ENCODE measurements around the gene CLTCL1. TPM values are rescaled to one million over a fixed set of nuclear protein-coding genes. Genes with fewer than 3 reads are reported as not detected.

The CLTCL1 gene
- total and polyA plus RNA-seq, 2 experiments from 2014 or later = 6.6 to 15.1 TPM

DNA sequence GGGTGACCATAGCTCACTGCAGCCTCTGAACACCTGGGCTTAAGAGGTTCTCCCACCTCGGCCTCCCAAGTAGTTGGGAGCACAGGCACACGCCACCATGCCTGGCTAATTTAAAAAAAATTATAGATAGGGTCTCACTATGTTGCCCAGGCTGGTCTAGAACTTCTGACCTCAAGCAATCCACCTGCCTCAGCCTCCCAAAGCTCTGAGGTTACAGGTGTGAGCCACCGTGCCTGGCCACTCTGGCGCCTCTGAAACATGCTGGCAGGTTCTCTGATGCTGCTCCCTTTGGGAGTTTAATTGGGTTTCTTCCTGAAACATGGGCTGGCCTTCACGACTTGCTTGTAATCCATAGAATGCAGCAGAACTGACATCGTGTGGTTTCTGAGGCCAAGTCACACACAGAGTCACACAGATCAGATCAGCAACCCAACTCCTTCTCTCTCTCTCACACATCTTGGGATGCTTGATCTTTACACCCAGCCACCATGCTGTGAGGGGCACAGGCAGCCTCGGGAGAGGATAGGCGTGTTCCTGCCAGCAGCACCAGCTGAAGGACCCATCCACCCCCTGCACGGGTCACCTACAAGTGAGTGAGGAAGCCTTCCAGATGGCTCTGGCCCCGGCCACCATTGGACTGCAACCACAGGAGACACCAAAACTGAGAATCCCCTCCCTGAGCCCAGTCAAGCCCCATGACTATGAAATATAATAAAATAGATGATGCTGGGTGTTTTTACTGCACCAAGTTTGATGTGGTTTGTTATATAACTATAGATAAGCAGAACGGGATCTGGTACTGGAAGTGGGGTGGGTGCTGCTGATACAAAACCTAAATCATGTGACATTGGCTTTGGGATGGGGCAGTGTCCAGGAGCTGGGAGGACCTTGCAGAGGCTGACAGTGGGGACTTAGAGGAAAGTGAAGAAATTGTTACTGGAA is 138.3 kb downstream of the CLTCL1 start (continued):
- TF ChIP-seq REST (IDR thresholded peaks at IDR 0.05; ENCODE audit: unreplicated experiment) = no peak

- H3K27me3 ChIP-seq (ENCODE audit: insufficient read depth) = peaks cover 74% of the 10 kb centered on the region
- TF ChIP-seq STAT1 (IDR thresholded peaks at IDR 0.05; ENCODE audit: unreplicated experiment) = no peak
- no peak for TF ChIP-seq ZNF331 (CRISPR knock-in tag; IDR thresholded peaks at IDR 0.05; ENCODE audit: low read depth)
- no peak for TF ChIP-seq NANOG (IDR thresholded peaks at IDR 0.05; ENCODE audit: borderline replicate concordance)
- TF ChIP-seq ZNF114 (CRISPR knock-in tag; IDR thresholded peaks at IDR 0.05) = no peak
- TF ChIP-seq, protein P1, sequence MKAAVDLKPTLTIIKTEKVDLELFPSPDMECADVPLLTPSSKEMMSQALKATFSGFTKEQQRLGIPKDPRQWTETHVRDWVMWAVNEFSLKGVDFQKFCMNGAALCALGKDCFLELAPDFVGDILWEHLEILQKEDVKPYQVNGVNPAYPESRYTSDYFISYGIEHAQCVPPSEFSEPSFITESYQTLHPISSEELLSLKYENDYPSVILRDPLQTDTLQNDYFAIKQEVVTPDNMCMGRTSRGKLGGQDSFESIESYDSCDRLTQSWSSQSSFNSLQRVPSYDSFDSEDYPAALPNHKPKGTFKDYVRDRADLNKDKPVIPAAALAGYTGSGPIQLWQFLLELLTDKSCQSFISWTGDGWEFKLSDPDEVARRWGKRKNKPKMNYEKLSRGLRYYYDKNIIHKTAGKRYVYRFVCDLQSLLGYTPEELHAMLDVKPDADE (IDR thresholded peaks at IDR 0.05) = no peak
- TF ChIP-seq, protein P2, sequence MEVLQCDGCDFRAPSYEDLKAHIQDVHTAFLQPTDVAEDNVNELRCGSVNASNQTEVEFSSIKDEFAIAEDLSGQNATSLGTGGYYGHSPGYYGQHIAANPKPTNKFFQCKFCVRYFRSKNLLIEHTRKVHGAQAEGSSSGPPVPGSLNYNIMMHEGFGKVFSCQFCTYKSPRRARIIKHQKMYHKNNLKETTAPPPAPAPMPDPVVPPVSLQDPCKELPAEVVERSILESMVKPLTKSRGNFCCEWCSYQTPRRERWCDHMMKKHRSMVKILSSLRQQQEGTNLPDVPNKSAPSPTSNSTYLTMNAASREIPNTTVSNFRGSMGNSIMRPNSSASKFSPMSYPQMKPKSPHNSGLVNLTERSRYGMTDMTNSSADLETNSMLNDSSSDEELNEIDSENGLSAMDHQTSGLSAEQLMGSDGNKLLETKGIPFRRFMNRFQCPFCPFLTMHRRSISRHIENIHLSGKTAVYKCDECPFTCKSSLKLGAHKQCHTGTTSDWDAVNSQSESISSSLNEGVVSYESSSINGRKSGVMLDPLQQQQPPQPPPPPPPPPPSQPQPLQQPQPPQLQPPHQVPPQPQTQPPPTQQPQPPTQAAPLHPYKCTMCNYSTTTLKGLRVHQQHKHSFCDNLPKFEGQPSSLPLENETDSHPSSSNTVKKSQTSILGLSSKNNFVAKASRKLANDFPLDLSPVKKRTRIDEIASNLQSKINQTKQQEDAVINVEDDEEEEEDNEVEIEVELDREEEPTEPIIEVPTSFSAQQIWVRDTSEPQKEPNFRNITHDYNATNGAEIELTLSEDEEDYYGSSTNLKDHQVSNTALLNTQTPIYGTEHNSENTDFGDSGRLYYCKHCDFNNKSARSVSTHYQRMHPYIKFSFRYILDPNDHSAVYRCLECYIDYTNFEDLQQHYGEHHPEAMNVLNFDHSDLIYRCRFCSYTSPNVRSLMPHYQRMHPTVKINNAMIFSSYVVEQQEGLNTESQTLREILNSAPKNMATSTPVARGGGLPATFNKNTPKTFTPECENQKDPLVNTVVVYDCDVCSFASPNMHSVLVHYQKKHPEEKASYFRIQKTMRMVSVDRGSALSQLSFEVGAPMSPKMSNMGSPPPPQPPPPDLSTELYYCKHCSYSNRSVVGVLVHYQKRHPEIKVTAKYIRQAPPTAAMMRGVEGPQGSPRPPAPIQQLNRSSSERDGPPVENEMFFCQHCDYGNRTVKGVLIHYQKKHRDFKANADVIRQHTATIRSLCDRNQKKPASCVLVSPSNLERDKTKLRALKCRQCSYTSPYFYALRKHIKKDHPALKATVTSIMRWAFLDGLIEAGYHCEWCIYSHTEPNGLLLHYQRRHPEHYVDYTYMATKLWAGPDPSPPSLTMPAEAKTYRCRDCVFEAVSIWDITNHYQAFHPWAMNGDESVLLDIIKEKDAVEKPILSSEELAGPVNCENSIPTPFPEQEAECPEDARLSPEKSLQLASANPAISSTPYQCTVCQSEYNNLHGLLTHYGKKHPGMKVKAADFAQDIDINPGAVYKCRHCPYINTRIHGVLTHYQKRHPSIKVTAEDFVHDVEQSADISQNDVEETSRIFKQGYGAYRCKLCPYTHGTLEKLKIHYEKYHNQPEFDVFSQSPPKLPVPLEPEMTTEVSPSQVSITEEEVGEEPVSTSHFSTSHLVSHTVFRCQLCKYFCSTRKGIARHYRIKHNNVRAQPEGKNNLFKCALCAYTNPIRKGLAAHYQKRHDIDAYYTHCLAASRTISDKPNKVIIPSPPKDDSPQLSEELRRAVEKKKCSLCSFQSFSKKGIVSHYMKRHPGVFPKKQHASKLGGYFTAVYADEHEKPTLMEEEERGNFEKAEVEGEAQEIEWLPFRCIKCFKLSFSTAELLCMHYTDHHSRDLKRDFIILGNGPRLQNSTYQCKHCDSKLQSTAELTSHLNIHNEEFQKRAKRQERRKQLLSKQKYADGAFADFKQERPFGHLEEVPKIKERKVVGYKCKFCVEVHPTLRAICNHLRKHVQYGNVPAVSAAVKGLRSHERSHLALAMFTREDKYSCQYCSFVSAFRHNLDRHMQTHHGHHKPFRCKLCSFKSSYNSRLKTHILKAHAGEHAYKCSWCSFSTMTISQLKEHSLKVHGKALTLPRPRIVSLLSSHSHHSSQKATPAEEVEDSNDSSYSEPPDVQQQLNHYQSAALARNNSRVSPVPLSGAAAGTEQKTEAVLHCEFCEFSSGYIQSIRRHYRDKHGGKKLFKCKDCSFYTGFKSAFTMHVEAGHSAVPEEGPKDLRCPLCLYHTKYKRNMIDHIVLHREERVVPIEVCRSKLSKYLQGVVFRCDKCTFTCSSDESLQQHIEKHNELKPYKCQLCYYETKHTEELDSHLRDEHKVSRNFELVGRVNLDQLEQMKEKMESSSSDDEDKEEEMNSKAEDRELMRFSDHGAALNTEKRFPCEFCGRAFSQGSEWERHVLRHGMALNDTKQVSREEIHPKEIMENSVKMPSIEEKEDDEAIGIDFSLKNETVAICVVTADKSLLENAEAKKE (CRISPR knock-in tag; IDR thresholded peaks at IDR 0.05) = no peak
- TF ChIP-seq EZH2 (IDR thresholded peaks at IDR 0.05; ENCODE audit: low read depth, unreplicated experiment) = no peak
These were observed 140.0 kb downstream of the CLTCL1 start for GRCh38 chr22:19151329-19152191.

More at GRCh38 chr22:19151329-19152191, 140.0 kb downstream of the CLTCL1 start:
- H3K9me3 Mint-ChIP-seq = peaks cover 10% of the 10 kb centered on the region; the same call in 2 of the 3 replicates
- no peak overlapping the region for H3K27ac Mint-ChIP-seq
- peaks cover 14% of the 10 kb centered on the region for H3K4me1 Mint-ChIP-seq
- no peak overlapping the region for H3K27ac ChIP-seq (ENCODE audit: low read depth)
- H2AFZ ChIP-seq = peak overlapping the region; percentile 63; the same call in 1 of the 2 replicates
- H3K36me3 ChIP-seq (ENCODE audit: insufficient read depth) = no peaks in the 10 kb centered on the region
- H3K4me3 Mint-ChIP-seq = peak overlapping the region; percentile 65
- H3K4me2 ChIP-seq = peak overlapping the region; percentile 73; the same call in 1 of the 2 replicates
- no peak for DNase-seq (ENCODE audit: low spot score)
- no peaks in the 10 kb centered on the region for H3K79me2 ChIP-seq (replicated peaks; ENCODE audit: insufficient read depth)
- H3K36me3 Mint-ChIP-seq (ENCODE audit: low read depth) = peaks cover 3% of the 10 kb centered on the region; the same call in 1 of the 3 replicates
- H3K4me3 ChIP-seq = no peak overlapping the region
- no peak for ATAC-seq
- 0 out of 2 replicates have a peak, but pooled peaks cover 18% of the 10 kb centered on the region for H3F3A ChIP-seq (replicated peaks; ENCODE audit: low read depth)
- H3K27me3 Mint-ChIP-seq (ENCODE audit: insufficient read depth, low read depth, poor library complexity) = peaks cover 66% of the 10 kb centered on the region
- H3K4me1 ChIP-seq (ENCODE audit: insufficient read depth) = no peaks in the 10 kb centered on the region; the same call in 1 of the 2 replicates
- no peaks in the 10 kb centered on the region for H3K9me2 ChIP-seq (ENCODE audit: insufficient read depth)
- no peaks in the 10 kb centered on the region for H4K20me1 ChIP-seq (replicated peaks; ENCODE audit: insufficient read depth)

Measured in GM23338 (cell line).